Measurements from ENCODE around the gene ARMC12.

DNA sequence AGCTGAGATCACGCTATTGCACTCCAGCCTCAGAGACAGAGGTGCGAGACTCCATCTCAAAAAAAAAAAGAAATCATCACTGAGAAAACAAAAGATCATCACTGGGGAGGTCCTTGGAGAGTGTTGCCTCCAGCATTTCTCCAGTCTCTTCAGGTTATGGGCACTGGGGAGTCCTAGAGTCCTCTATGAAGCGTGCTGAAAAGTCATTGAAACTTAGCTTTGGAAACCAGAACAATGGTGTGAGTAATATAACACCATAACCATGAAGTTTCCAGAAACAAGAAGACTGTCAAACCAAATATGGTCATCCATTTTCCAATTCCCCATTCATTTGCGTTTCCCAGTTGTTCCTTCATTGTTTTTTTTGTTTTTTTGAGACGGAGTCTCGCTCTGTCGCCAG lies 13.7 kb downstream of the ARMC12 start:
- TF ChIP-seq CTCF (IDR thresholded peaks at IDR 0.05) (no peak), POLR2A (IDR thresholded peaks at IDR 0.05) (no peak)

All from thyroid gland (tissue), 4 donors.